Left cardiac atrium (tissue), 4 donors: ENCODE results near the gene SPATA17. TPM values are rescaled to one million over a fixed set of nuclear protein-coding genes. Genes with fewer than 3 reads are reported as not detected.
"Not testable (repeated sequence)": the region's sequence is repeated elsewhere in the genome, so short reads cannot be mapped to it uniquely, and the experiment has no call there.

ENCODE experiments used
- ATAC-seq, 2 donors: fragments of 200-7000 bp; cut with Tn5 transposase; one replicate each; pipeline ENCODE4 v1.9.1; 2020; ENCODE audit warnings: mild to moderate bottlenecking in 2 of 2, moderate library complexity in 2 of 2
- DNase-seq: peaks from one replicate; pipeline ENCODE4 v3.0.0-alpha.2; 2020
- intact Hi-C, 2 donors: fragments of 100-400 bp; cut with DNase I; formaldehyde crosslinking; loops; one replicate each; pipeline versions ENCODE4 v1.14.1 to v1.15.1; 2022 to 2023
- long read RNA-seq: library from polyadenylated mRNA; unstranded; transcript quantifications from one replicate; pipeline ENCODE4 v2.0.0, GENCODE V29; 2021
- total RNA-seq, 2 donors: library from RNA; stranded (reverse); fragmentation: NEBNext Ultra II Directional; extraction: Animal tissue kit (Norgen Biotek cat#: 25700); gene quantifications; one replicate each; pipeline ENCODE4 v1.2.1, GENCODE V29; 2021
- donor health status: DM: no; HTN: yes; CAD: no.
- donor health status: DM: no; HTN: yes; CAD: no; lungs with severe emphysema.
- donor health status: DM: yes; HTN: yes; CAD: no.
- donor health status: Dilated cardiomyopathy.

SPATA17 gene, protein sequence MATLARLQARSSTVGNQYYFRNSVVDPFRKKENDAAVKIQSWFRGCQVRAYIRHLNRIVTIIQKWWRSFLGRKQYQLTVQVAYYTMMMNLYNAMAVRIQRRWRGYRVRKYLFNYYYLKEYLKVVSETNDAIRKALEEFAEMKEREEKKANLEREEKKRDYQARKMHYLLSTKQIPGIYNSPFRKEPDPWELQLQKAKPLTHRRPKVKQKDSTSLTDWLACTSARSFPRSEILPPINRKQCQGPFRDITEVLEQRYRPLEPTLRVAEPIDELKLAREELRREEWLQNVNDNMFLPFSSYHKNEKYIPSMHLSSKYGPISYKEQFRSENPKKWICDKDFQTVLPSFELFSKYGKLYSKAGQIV
- total RNA-seq = 1 to 10 TPM; 1.2 to 1.8 TPM
- long read RNA-seq = 0 reads

DNA sequence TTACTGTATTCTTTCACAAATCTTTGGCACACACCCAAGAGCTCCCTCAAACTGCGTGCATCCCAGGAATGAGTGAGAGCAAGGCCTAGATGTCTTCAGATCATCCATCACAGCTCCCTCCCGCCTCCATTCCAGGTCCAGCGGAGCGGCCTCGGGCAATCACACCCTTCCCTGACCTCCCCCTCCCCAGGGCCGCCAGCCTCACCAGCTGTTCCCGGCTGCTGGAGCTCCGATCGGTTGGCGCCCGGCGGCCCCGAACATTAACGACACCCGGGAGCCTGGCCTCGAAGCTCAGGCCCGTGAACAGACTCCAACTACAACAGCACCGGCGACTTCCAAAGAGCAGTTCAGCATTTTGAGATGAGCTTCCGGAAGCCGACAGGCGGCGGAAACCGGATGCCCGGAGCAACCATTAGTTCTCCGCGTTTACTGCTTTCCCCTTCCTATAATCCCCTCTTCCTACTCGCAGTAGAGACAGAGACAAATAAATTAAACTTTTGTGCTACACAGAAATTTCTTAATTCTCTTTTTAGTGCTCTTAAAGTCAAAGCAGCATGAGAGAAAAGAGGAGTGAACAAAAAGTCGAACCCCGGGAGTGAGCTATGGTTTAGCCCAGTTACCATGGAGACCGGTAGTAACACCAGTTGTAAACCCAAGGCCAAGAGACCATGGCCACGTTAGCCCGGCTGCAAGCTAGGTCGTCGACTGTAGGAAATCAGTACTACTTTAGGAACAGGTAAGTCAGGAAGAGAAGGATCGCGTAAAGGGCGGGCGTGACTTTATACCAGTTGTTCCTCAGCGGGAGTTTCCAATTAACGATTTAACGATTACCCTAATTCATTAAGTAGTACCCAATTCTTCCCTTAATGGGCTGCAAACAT lies at the start of gene SPATA17, which contains the start of gene GPATCH2:
Gene SPATA17 (plus strand): TSS at position 634 of the 881 bp plus-strand sequence. CDS start 35 bp downstream, at position 669.
Gene GPATCH2 (minus strand): TSS at position 380 of the 881 bp plus-strand sequence. CDS start 119 bp downstream, at position 261.
- DNase-seq (peak; percentile 84), ATAC-seq (peak; percentile 97 to 98)
- intact Hi-C loops = no loop called here

DNA sequence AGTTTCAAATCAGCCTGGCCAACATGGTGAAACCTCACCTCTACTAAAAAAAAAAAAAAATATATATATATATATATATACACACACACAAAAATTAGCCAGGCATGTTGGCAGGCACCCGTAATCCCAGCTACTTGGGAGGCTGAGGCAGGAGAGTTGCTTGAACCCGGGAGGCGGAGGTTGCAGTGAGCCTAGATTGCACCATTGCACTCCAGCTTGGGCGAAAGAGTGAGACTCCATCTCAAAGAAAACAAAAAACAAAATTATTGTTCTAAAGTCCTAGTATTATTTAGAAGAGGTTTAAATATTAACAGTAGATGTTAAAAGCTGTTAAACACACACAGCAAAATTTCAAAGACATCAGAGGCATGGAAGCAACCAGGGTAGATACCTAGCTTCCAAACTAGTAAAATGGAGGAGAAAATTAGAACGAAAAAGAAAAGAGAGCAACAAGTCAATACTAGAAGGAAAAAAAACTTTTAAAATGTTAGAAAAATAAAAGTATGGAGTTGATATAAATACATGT lies 46.8 kb upstream of the SPATA17 start:
- ATAC-seq, DNase-seq, intact Hi-C loops: not testable (repeated sequence)

DNA sequence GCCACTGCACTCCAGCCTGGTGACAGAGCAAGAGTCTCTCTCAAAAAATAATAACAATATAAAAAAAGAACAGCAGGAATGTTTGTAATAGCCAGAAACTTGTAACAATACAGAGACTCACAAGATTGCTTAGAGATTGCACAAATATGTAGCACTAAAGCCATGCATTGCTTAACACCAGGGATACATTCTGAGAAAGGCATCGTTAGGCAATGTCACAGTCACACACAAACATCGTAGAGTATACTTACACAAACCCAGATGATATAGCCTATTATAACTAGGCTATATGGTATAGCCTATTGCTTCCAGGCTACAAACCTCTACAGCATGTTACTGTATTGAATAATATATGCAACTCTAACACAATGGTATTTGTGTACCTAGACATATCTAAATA lies 45.6 kb upstream of the SPATA17 start:
- intact Hi-C loops = no loop called here
- DNase-seq (no peak), ATAC-seq (no peak)

DNA sequence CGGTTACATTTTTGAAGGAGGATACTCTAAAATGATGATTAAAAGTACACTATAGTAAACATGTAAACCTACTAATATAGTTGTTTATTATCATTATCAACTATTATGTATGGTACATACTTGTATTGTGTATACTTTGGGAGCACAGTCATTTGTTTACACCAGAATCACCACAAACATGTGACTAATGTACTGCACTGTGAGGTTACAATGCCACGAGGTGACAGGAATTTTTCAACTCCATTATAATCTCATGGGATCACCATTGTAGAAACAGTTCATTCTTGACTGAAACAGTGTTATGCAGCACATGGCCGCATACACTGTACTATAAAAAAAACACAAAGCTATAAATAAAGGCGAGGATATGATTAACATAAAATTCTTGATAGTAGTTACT lies 44.6 kb upstream of the SPATA17 start:
- no peak for ATAC-seq
- no peak for DNase-seq
- intact Hi-C loops = no loop called here

DNA sequence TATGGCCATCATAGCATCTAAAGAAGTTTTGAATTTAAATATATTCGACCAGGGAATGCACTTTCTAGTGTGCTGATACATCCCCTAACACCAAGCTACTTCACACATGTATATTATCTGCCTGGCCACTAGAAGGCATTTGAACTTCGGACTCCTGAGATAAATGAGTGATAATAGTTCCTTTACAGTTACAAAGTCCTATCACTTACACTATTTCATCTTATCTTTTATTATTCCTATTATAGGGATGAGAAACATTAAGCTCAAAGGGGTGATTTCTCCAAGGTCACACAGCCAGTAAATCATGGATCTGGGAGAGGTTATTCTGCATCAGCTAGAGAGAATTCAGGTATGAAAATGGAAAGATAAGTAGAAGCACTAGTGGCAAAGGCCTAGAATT lies 40.5 kb upstream of the SPATA17 start:
- ATAC-seq (no peak), DNase-seq (no peak)
- intact Hi-C loops = no loop called here

DNA sequence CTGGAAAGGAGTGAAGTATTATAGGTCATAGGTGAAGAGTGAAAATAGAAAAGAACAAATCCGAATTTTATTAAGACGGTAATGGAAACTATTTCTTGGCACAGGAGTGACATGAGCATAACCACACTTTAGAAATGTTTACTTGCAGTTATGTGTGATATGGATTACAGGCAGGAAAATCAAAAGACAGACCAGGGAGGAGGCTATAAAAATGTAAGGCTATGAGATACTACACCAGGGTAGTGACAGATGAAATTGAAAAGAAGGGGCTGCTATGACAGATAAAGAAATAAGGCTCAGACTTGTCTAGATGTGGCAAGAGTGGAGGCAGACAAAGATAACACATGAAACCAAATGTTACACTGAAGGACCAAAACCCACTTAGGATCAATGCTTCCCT lies 32.0 kb upstream of the SPATA17 start:
- ATAC-seq = no peak
- intact Hi-C loops = no loop called here
- no peak for DNase-seq

DNA sequence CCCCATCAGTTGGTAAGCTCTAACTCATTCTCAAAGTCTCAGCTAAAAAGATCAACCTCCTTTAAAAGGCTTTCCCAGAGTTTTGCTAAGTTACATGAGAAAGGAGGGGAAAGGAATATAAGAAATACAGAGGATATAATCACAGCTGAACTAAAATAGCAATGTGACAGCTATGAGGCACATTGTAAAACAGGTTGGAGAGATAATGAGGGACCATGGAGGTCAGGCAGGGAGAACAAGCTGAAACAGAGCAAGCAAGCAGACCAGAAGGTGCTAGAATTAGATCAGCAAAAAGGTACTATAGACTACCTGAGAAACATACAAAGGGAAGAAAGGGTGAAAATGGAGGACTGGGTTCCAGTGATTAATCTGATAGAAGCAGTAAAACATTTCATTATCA lies 28.8 kb upstream of the SPATA17 start:
- intact Hi-C loops = loop anchor here in 1 of 2 donors (2.0 kb wide), 1 partner anchor 44 kb away; no protein-coding TSS in a partner anchor
- DNase-seq = no peak
- ATAC-seq = no peak

DNA sequence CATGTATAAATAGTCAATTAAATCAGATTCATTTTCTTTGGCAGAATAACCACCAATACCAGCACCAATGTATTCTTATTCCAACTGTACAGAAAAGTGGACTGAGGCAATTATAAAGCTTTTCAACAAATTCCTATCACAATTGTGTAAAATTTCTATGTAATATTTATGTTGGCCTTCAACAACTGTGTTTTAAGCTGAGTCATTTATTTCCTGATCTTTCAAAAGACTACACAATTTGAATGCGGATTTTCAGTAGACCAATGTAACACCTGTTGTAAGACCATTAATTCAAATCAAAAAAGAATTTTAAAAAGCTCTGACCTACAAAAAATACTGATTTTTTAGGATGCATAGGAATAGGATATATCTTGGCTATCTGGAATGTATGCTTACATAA lies 25.8 kb upstream of the SPATA17 start:
- no peak for DNase-seq
- intact Hi-C loops = no loop called here
- no peak for ATAC-seq

DNA sequence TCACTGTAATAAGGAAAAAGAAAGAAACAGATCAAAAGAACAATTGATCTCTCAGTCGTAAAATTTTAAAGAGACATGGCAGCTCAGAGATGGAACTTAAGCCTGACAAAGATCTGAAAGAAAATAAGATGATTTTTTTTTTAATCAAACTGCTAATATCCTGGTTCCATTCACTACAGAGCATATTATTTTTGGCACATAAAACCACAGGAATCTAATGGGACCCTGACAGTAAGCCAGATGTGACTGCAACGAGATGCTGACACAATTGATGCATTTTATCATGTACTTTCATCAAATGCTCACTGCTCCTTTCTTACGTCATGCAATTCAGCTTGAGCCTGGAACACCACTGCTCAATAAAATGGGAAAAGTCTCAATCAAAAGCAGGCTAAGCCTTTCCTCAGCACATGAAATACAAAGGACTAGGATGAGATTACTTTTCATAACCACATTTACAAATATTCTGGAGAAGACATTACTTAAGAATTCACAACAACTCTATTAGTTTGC lies 16.9 kb upstream of the SPATA17 start:
- DNase-seq (no peak), ATAC-seq (no peak)
- intact Hi-C loops = no loop called here

DNA sequence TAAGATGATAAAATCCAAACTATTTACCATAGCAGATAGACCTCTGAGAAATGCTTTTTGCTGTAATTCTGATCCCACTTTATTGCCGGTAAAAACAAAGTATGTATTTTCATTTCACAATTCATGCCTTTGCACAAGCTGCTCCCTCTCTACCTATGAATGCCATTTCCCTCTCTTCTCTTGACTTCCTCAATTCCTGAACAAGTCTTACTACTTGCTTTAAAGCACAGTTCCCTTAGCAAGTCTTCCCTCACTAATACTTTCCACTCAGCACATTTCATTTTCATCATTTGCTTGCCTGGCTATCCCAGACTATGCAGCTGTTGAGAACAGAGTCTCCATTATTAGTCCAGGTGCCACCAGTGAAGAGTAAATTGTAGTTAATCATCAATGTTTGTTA lies 14.0 kb upstream of the SPATA17 start:
- no peak for ATAC-seq
- no peak for DNase-seq
- intact Hi-C loops = no loop called here

DNA sequence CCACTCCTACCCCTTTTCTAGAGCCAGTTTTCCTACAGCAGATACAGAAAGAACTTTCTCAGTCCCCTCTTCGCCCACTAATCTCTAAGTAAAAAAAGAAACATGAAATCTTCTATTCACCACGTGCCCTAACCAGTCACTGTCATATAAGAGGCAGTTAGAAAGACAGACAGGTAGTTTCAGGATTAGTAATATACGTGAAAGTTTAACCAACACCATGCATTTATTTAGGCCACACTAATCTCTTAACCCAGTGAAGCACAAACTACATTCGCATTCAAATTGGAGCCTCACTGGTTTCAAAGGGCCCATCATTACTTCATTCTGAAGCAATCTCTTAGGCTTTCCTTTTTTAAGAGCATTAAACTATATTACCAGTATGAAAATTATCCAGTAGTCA lies 10.3 kb upstream of the SPATA17 start:
- intact Hi-C loops = no loop called here
- ATAC-seq (no peak), DNase-seq (no peak)

DNA sequence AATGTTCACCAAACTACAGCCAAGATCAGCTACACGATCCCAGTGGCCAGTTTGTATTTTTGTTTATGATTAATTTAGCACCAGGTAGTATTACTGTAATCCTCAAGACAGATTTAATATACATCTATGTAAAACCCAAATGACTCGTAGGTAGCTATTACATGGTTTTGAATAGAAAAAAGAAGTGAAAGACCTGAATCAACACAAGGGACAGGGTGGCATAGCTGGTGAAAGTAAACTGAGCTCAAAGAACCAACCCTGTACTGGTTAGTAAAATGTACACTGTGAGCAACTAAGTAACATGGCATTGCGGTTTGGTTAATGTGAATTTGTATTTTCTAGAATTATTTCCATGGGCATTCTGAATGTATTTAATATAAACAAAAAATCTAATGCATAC lies 9.1 kb upstream of the SPATA17 start:
- intact Hi-C loops = no loop called here
- no peak for DNase-seq
- no peak for ATAC-seq

DNA sequence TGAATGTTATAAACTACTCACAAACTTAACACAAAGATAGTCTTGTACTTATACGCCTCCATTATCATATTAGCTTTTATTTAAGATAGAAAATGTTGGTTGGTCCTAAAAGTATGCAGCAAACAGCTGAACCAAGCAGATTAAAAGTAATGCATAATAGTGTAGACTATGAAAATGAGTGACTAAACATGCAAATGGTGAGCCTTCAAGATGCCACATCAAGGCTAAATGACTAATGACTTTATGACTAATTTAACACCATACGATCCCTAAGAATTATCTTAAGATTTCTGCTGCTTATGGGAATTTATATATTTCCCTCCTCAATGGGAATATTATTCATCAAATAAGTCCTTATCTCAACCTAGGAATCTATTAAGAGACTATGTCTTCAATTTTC lies 4.8 kb upstream of the SPATA17 start:
- ATAC-seq (no peak), DNase-seq (no peak)
- intact Hi-C loops = no loop called here

DNA sequence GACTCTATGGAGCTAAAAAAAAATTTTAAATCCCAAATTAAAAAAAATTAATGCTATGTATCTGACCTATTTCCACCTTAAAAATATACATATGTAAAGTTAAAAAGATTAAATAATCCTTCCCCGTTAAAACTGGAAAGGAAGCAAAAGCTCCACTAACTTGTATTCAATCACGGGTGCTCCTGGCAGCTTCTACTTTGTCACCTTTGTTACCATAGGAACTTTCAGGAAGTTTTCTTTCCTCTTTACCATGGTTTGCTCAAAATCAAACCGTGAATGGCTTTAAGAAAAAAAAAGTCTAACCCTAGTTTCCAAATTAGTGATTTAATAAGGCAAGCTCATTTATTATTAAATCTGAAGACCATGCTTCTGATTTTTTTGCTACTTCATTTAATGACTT lies 3.7 kb upstream of the SPATA17 start:
- ATAC-seq (no peak), DNase-seq (no peak)
- intact Hi-C loops = no loop called here

DNA sequence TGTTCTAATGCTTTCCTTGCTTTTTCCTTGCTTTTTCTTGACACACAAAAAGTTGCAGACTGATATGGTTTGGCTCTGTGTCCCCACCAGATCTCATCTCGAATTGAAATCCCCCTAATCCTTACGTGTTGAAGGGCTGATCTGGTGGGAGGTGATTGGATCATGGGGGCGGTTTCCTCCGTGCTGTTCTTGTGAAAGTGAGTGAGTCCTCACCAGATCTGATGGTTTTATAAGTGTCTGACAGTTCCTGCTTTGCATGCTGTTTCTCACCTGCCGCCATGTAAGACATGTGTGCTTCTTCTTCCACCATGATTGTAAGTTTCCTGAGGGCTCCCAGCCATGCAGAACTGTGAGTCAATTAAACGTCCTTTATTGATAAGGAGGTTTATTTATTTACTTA lies 11.3 kb downstream of the SPATA17 start:
- intact Hi-C loops = no loop called here
- ATAC-seq (no peak), DNase-seq (no peak)

DNA sequence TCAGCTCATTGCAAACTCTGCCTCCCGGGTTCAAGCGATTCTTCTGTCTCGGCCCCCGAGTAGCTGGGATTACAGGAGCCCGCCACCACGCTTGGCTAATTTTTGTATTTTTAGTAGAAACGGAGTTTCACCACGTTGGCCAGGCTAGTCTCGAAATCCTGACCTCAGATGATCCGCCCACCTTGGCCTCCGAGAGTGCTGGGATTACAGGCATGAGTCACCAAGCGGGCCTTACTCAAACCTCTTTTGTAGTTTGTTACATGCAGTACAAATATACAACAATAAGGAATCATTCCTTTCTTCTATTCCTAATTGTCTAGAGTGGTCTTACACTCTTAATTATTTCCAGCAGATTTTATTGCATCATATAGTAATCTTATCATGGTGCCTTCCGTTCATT lies 16.6 kb downstream of the SPATA17 start:
- intact Hi-C loops = loop anchor here in 1 of 2 donors (2.0 kb wide), 1 partner anchor 45 kb away; no protein-coding TSS in a partner anchor
- ATAC-seq = no peak
- DNase-seq = no peak

DNA sequence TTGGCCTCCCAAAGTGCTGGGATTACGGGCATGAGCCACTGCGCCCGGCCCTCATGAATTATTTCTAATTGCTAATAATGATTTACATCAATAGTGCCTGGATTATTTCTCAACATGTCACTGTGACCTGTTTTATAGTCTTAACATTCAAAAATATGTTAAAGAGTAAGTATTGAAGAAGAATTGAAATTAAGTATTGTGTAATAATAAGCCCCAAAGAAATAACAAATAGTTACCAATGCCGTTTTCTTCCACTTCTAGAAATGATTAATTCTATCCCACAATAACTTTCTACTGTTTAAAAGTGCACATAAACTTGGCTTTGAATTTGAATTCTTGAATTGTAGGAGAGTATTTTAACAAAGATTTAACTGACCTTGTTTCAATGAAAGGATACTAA lies 19.5 kb downstream of the SPATA17 start:
- intact Hi-C loops = no loop called here
- DNase-seq (no peak), ATAC-seq (no peak)

DNA sequence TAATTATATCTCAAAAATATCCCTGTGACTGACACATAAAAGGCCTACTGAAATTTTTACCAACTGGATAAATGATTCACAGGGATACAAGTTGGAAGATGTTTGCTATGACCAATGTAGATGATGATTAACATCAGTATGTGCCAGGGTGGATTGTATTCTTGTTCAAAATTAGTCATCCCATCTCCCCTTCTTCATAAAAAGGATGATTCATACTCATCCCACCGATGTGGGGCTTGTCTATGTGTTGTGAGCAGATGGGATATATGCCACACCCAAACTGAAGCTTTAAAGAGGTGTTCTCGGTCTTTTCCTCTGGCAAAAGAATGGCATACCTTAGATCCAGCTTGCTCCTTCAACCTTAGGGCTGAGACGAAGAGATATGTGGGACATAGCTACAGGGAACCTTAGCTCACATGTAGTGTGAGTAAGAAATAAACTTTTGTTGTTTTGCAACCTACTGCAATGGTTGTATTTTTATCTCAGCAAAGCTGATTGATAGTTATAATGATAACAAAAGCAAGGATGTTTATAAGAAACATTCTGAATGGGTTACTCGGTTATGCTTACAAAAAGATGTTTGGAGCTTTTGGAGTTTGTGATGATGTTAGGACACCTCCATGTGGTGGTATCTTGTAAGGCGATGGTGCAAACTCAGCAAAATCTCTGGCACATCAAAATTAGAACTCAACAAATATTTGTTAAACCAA lies 29.4 kb downstream of the SPATA17 start:
- DNase-seq = no peak
- intact Hi-C loops = no loop called here
- peak in 1 of 2 donors; percentile 67 for ATAC-seq

DNA sequence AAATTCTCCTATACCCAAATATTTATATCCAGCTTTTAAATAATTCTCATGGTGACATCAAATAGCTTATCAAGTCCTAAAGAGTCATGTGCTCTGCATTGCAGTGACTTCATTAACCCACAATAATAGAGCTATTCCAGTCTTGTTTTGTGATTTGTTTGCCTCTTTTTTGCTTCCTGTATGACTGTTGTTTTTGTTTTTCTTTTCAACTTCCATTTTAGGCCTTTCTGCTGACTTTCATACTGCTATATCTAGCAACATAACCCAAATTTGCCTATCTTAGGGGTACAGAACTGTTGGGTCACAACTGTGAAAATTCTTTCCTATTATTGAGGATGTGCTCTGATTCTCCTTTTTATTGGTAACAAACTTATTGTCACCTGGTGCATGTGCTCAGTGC lies 30.3 kb downstream of the SPATA17 start:
- intact Hi-C loops = no loop called here
- ATAC-seq = no peak
- DNase-seq = no peak
